A673 (cell line): Measurements from ENCODE around the gene TRPC4AP.

Experiments used
- EZH2 ChIP-seq: fragments of 200-600 bp; sonication (generic); IDR thresholded peaks from 2 replicates; pipeline ENCODE4 v1.6.1; 2017; ENCODE audit warnings: borderline replicate concordance, low read depth, mild to moderate bottlenecking, mixed read lengths, antibody characterized with exemption, low read length; ENCODE audit not compliant: poor library complexity, severe bottlenecking
- TF ChIP-seq, protein P1 (sequence below): fragments of 300-800, 200-600 bp; sonication (generic); conservative IDR thresholded peaks from 2 replicates; pipeline ENCODE4 v1.5.1; 2017; ENCODE audit warnings: low read depth, mild to moderate bottlenecking, antibody characterized with exemption, low read length, moderate library complexity, mixed read lengths

DNA sequence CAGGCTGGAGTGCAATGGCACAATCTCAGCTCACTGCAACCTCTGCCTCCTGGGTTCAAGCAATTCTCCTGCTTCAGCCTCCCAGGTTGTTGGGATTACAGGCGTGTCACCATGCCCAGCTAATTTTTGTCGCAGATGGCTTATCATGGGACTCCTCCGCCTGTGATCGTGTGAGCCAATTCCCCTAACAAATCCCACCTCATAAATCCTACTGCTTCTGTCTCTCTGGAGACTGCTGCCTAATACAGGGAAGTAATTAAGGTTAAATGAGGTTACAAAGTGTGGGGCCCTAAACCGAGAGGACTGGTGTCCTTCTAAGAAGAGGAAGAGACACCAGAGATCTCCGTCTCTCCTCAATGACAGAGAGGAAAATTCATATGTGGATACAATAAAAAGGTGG lies 52.0 kb downstream of the TRPC4AP start:
- TF ChIP-seq, protein P1, sequence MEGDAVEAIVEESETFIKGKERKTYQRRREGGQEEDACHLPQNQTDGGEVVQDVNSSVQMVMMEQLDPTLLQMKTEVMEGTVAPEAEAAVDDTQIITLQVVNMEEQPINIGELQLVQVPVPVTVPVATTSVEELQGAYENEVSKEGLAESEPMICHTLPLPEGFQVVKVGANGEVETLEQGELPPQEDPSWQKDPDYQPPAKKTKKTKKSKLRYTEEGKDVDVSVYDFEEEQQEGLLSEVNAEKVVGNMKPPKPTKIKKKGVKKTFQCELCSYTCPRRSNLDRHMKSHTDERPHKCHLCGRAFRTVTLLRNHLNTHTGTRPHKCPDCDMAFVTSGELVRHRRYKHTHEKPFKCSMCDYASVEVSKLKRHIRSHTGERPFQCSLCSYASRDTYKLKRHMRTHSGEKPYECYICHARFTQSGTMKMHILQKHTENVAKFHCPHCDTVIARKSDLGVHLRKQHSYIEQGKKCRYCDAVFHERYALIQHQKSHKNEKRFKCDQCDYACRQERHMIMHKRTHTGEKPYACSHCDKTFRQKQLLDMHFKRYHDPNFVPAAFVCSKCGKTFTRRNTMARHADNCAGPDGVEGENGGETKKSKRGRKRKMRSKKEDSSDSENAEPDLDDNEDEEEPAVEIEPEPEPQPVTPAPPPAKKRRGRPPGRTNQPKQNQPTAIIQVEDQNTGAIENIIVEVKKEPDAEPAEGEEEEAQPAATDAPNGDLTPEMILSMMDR: no peak
- TF ChIP-seq EZH2: no peak
